IMR-90 (cell line): Measurements from ENCODE around the gene ARMC8. TPM values are rescaled to one million over a fixed set of nuclear protein-coding genes. Genes with fewer than 3 reads are reported as not detected.

Source experiments
- ATAC-seq: fragments of 200-7000 bp; cut with Tn5 transposase; 2 replicates; pipeline ENCODE4 v1.9.1; 2020; ENCODE audit warnings: low read depth, mild to moderate bottlenecking, moderate library complexity
- BruUV-seq: library from RNA; stranded (reverse); fragments of 400-500 nt; replicated peaks from 2 replicates; lab custom pipeline; 2021; lab: Mats Ljungman, UMichigan
- CTCF ChIA-PET: fragments of 300-600 bp; formaldehyde crosslinking; extraction: SDS; loops from one replicate; lab custom pipeline; 2021; ENCODE audit warnings: antibody characterized with exemption; lab: Yijun Ruan, JAX
- POLR2A ChIA-PET: fragments of 300-600 bp; sonication (Branson Sonifier 250); formaldehyde crosslinking; loops from one replicate; lab custom pipeline; 2022; ENCODE audit warnings: antibody characterized with exemption; ENCODE audit not compliant: unreplicated experiment; lab: Charles Lee
- DNase-seq: peaks from one replicate; pipeline ENCODE4 v3.0.0; 2013
- H2AFZ ChIP-seq: replicated peaks from 2 replicates; pipeline ENCODE3; 2013; ENCODE audit warnings: low read length, mild to moderate bottlenecking; ENCODE audit not compliant: poor library complexity
- H2AK5ac ChIP-seq: 2 replicates; pipeline ENCODE4 v1.6.1; 2013; ENCODE audit warnings: low read depth, low read length, inconsistent platforms
- H2AK9ac ChIP-seq: replicated peaks from 2 replicates; pipeline ENCODE3; 2013; ENCODE audit warnings: mild to moderate bottlenecking, low read depth, low read length, moderate library complexity; ENCODE audit not compliant: poor library complexity
- H2BK120ac ChIP-seq: 2 replicates; pipeline ENCODE4 v1.6.1; 2013; ENCODE audit warnings: low read depth, low read length, inconsistent platforms
- H2BK15ac ChIP-seq: 3 replicates; pipeline ENCODE4 v1.6.1; 2013; ENCODE audit warnings: low read depth, low read length, inconsistent platforms
- H2BK20ac ChIP-seq: 2 replicates; pipeline ENCODE4 v1.6.1; 2013; ENCODE audit warnings: low read depth, mild to moderate bottlenecking, inconsistent platforms, low read length, moderate library complexity
- H2BK5ac ChIP-seq: 2 replicates; pipeline ENCODE4 v1.6.1; 2013; ENCODE audit warnings: mild to moderate bottlenecking, low read depth, low read length, inconsistent platforms; ENCODE audit not compliant: poor library complexity, severe bottlenecking
- H3K14ac ChIP-seq: replicated peaks from 2 replicates; pipeline ENCODE4 v1.6.1; 2013; ENCODE audit warnings: low read depth, low read length, inconsistent platforms
- H3K18ac ChIP-seq: 2 replicates; pipeline ENCODE4 v1.6.1; 2013; ENCODE audit warnings: low read depth, low read length, control low read depth
- H3K23ac ChIP-seq: 2 replicates; pipeline ENCODE4 v1.6.1; 2013; ENCODE audit warnings: low read depth, low read length, inconsistent platforms
- H3K27ac ChIP-seq: 2 replicates; pipeline ENCODE4 v1.5.1; 2013; ENCODE audit warnings: mild to moderate bottlenecking, control low read depth, low read length; ENCODE audit not compliant: insufficient read depth
- H3K27me3 ChIP-seq: 2 replicates; pipeline ENCODE4 v1.6.1; 2013; ENCODE audit warnings: low read length; ENCODE audit not compliant: control insufficient read depth, insufficient read depth
- H3K36me3 ChIP-seq: 2 replicates; pipeline ENCODE4 v1.6.1; 2013; ENCODE audit warnings: low read length, mixed read lengths; ENCODE audit not compliant: control insufficient read depth, insufficient read depth
- H3K4ac ChIP-seq: 2 replicates; pipeline ENCODE4 v1.6.1; 2013; ENCODE audit warnings: low read depth, low read length, inconsistent platforms
- H3K4me1 ChIP-seq: 2 replicates; pipeline ENCODE4 v1.6.1; 2013; ENCODE audit warnings: low read length, mixed read lengths; ENCODE audit not compliant: control insufficient read depth, insufficient read depth
- H3K4me2 ChIP-seq: 2 replicates; pipeline ENCODE4 v1.6.1; 2013; ENCODE audit warnings: low read depth, mild to moderate bottlenecking, control low read depth, low read length, moderate library complexity
- H3K4me3 ChIP-seq: 2 replicates; pipeline ENCODE4 v1.5.1; 2013; ENCODE audit warnings: low read depth, mild to moderate bottlenecking, control low read depth, low read length, moderate library complexity; ENCODE audit not compliant: insufficient read depth
- H3K56ac ChIP-seq: 2 replicates; pipeline ENCODE4 v1.6.1; 2013; ENCODE audit warnings: low read length, inconsistent platforms; ENCODE audit not compliant: insufficient read depth; ENCODE audit errors: extremely low read depth
- H3K79me1 ChIP-seq, 2 experiments: 2 replicates each; pipeline ENCODE4 v1.6.1; 2013; ENCODE audit warnings: low read length in 2 of 2, inconsistent platforms in 1 of 2, low read depth in 1 of 2
- H3K9ac ChIP-seq: 2 replicates; pipeline ENCODE4 v1.6.1; 2013; ENCODE audit warnings: low read depth, low read length, control low read depth
- H3K9me1 ChIP-seq: 2 replicates; pipeline ENCODE4 v1.6.1; 2013; ENCODE audit warnings: low read length, inconsistent platforms; ENCODE audit not compliant: insufficient read depth
- H3K9me3 ChIP-seq: 2 replicates; pipeline ENCODE4 v1.6.1; 2013; ENCODE audit warnings: low read length; ENCODE audit not compliant: control insufficient read depth, insufficient read depth
- H4K20me1 ChIP-seq: 2 replicates; pipeline ENCODE4 v1.6.1; 2013; ENCODE audit warnings: low read length, inconsistent platforms; ENCODE audit not compliant: insufficient read depth
- H4K5ac ChIP-seq: 2 replicates; pipeline ENCODE4 v1.6.1; 2013; ENCODE audit warnings: mild to moderate bottlenecking, low read depth, low read length, control low read depth
- H4K8ac ChIP-seq, 2 experiments: 2 replicates each; pipeline ENCODE4 v1.6.1; 2013; ENCODE audit warnings: low read depth in 2 of 2, low read length in 2 of 2, control low read depth in 1 of 2, inconsistent platforms in 1 of 2
- H4K91ac ChIP-seq: 2 replicates; pipeline ENCODE4 v1.6.1; 2013; ENCODE audit warnings: low read depth, low read length, inconsistent platforms; ENCODE audit not compliant: insufficient read depth
- BHLHE40 ChIP-seq: fragments of 150-350 bp; IDR thresholded peaks from 2 replicates; pipeline ENCODE4 v1.6.1; 2016; ENCODE audit warnings: mild to moderate bottlenecking, low read depth, low read length
- CEBPB ChIP-seq: IDR thresholded peaks from 2 replicates; pipeline ENCODE4 v1.6.1; 2012; ENCODE audit warnings: low read depth, low read length, improper control_type of control experiment
- CHD1 ChIP-seq: IDR thresholded peaks from 2 replicates; pipeline ENCODE4 v1.6.1; 2012; ENCODE audit warnings: low read depth, low read length, improper control_type of control experiment
- CTCF ChIP-seq: conservative IDR thresholded peaks from 2 replicates; pipeline ENCODE4 v1.5.1; 2012; ENCODE audit warnings: mild to moderate bottlenecking, low read depth, low read length, improper control_type of control experiment
- MAFK ChIP-seq: IDR thresholded peaks from 2 replicates; pipeline ENCODE4 v1.6.1; 2012; ENCODE audit warnings: low read depth, low read length, improper control_type of control experiment
- MAZ ChIP-seq: IDR thresholded peaks from 2 replicates; pipeline ENCODE4 v1.6.1; 2012; ENCODE audit warnings: low read depth, mild to moderate bottlenecking, low read length, improper control_type of control experiment, moderate library complexity, borderline replicate concordance
- MXI1 ChIP-seq: IDR thresholded peaks from 2 replicates; pipeline ENCODE4 v1.6.1; 2012; ENCODE audit warnings: low read depth, mild to moderate bottlenecking, low read length, moderate library complexity, borderline replicate concordance
- NFE2L2 ChIP-seq: fragments of 150-350 bp; IDR thresholded peaks from 2 replicates; pipeline ENCODE4 v1.6.1; 2016; ENCODE audit warnings: low read depth, mild to moderate bottlenecking, low read length
- POLR2A ChIP-seq: IDR thresholded peaks from 2 replicates; pipeline ENCODE4 v1.6.1; 2012; ENCODE audit warnings: mild to moderate bottlenecking, low read depth, low read length
- RFX5 ChIP-seq: IDR thresholded peaks from 2 replicates; pipeline ENCODE4 v1.8.0; 2012; ENCODE audit warnings: low read depth, mild to moderate bottlenecking, low read length, moderate library complexity
- WGBS, 2 experiments: methylation state at CpG; one replicate each; pipeline versions ENCODE4 v1.1.5 to v1.1.7; 2013; ENCODE audit warnings: missing lambda C conversion rate in 2 of 2; ENCODE audit not compliant: insufficient read length in 1 of 2; ENCODE audit errors: extremely low coverage in 2 of 2; 5-methylcytosine and 5-hydroxymethylcytosine counted together
- dilution Hi-C: fragments of 300-500 bp; cut with HindIII; formaldehyde crosslinking; loops from one replicate; pipeline ENCODE4 v1.14.3; 2018; ENCODE audit warnings: low sequenced_read_pairs; ENCODE audit not compliant: unreplicated experiment
- in situ Hi-C: fragments of 300-500 bp; cut with MboI; formaldehyde crosslinking; loops from 3 replicates; pipeline ENCODE4 v1.14.3; 2019; ENCODE audit warnings: low sequenced_read_pairs, inconsistent platforms, mixed read lengths
- intact Hi-C: fragments of 100-400 bp; cut with micrococcal nuclease; formaldehyde crosslinking; loops from 2 replicates; pipeline ENCODE4 v1.10.0; 2022
- polyA plus RNA-seq, 3 experiments: library from polyadenylated mRNA; depleted of rRNA; stranded (reverse); fragments of >200 nt; gene quantifications; 2 replicates each; pipeline ENCODE4 v1.2.3, GENCODE V29; 2012; ENCODE audit warnings: low replicate concordance in 1 of 3
- total RNA-seq: library from RNA; depleted of rRNA; stranded (reverse); fragments of >200 nt; gene quantifications from 2 replicates; pipeline ENCODE4 v1.2.3, GENCODE V29; 2012
- TF ChIP-seq, protein P1 (sequence below): fragments of 150-350 bp; IDR thresholded peaks from 2 replicates; pipeline ENCODE4 v1.6.1; 2017; ENCODE audit warnings: mild to moderate bottlenecking, antibody characterized with exemption, low read length, low read depth

The ARMC8 gene
- total and polyA plus RNA-seq, 2 of the 4 experiments (the other 2 are of a cell fraction) = 39.1 to 75.1 TPM

DNA sequence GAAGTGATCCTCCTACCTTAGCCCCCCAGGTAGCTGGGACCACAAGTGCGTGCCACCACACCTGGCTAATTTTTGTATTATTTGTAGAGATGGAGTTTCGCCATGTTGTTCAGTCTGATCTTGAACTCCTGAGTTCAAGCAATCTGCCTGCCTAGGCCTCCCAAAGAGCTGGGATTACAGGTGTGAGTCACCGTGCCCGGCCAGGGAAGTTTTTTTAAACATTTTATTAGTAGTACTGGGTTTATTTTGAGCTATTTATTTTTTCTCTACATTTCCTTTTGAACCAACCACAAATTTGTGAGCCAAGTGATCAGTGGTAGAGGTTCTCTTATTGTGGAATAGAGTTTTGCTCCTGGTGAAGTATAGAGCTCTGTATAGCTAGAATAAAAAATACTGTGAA is 33.7 kb downstream of the ARMC8 start:
- ChIA-PET CTCF (no interaction called here), POLR2A (no interaction called here)
- H4K8ac ChIP-seq = no peak overlapping the region
- intact Hi-C loops = loop anchor here (5.0 kb wide), 1 partner anchor 33 kb away; the partner anchor contains the start of gene ARMC8
- no peak overlapping the region for H3K18ac ChIP-seq
- DNase-seq (no peak), ATAC-seq (peak; percentile 24; the same call in 1 of the 2 replicates)
- no peaks in the 10 kb centered on the region for H3K9me3 ChIP-seq
- no peak overlapping the region for H3K56ac ChIP-seq
- peaks cover 12% of the 10 kb centered on the region for H3K36me3 ChIP-seq
- H3K4me2 ChIP-seq = no peak overlapping the region
- no peak overlapping the region for H2BK15ac ChIP-seq
- no peaks in the 10 kb centered on the region for H3K9me1 ChIP-seq
- H3K9ac ChIP-seq = no peak overlapping the region
- no peak overlapping the region for H3K4me3 ChIP-seq
- in situ Hi-C loops = no loop called here
- H2BK5ac ChIP-seq = no peak overlapping the region
- 0 out of 2 replicates have a peak, but pooled peaks cover 2% of the 10 kb centered on the region for H3K4me1 ChIP-seq
- no peak overlapping the region for H2BK20ac ChIP-seq
- no peak overlapping the region for H2AFZ ChIP-seq
- TF ChIP-seq RFX5 = no peak
- TF ChIP-seq POLR2A = no peak
- no peak for TF ChIP-seq CEBPB
- TF ChIP-seq MAZ = no peak
- no peak for TF ChIP-seq BHLHE40
- TF ChIP-seq NFE2L2 = no peak
- no peak for TF ChIP-seq CTCF
- no peak for TF ChIP-seq CHD1
- no peak for TF ChIP-seq MXI1
- TF ChIP-seq, protein P1, sequence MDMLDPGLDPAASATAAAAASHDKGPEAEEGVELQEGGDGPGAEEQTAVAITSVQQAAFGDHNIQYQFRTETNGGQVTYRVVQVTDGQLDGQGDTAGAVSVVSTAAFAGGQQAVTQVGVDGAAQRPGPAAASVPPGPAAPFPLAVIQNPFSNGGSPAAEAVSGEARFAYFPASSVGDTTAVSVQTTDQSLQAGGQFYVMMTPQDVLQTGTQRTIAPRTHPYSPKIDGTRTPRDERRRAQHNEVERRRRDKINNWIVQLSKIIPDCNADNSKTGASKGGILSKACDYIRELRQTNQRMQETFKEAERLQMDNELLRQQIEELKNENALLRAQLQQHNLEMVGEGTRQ = no peak
- TF ChIP-seq MAFK = no peak
- no peak overlapping the region for H3K4ac ChIP-seq
- no peak overlapping the region for H3K27ac ChIP-seq
- no peak overlapping the region for H2AK5ac ChIP-seq
- no TSS peak for BruUV-seq
- peaks cover 3% of the 10 kb centered on the region; the same call in 1 of the 2 replicates for H4K20me1 ChIP-seq
- dilution Hi-C loops = no loop called here
- no CpG with 5 or more reads among the region's 4 CpGs for WGBS, 2 experiments
- no peak overlapping the region for H2AK9ac ChIP-seq
- no peak overlapping the region for H4K91ac ChIP-seq
- H3K79me1 ChIP-seq = peaks cover 14 to 17% of the 10 kb centered on the region in 2 experiments
- no peak overlapping the region for H3K23ac ChIP-seq
- no peak overlapping the region for H2BK120ac ChIP-seq
- no peak overlapping the region for H4K5ac ChIP-seq
- H3K27me3 ChIP-seq = no peaks in the 10 kb centered on the region
- H3K14ac ChIP-seq = no peak overlapping the region
